HepG2 (cell line): Measurements from ENCODE around the gene IL24. TPM values are rescaled to one million over a fixed set of nuclear protein-coding genes. Genes with fewer than 3 reads are reported as not detected.

Experiments
- ETV5 ChIP-seq: IDR thresholded peaks from 2 replicates; pipeline ENCODE4 v1.6.1; 2018; ENCODE audit warnings: missing biosample characterization, missing genetic modification reagents, inconsistent platforms, borderline replicate concordance
- FOSL1 ChIP-seq: sonication (generic); formaldehyde crosslinking; IDR thresholded peaks from 2 replicates; pipeline ENCODE4 v1.9.0; 2021; ENCODE audit warnings: missing genetic modification reagents, borderline replicate concordance
- FOXA3 ChIP-seq: IDR thresholded peaks from 2 replicates; pipeline ENCODE4 v1.6.1; 2016; ENCODE audit warnings: missing genetic modification reagents, missing compliant biosample characterization
- KLF9 ChIP-seq: IDR thresholded peaks from 2 replicates; pipeline ENCODE4 v1.6.1; 2016; ENCODE audit warnings: low read depth
- MED1 ChIP-seq: sonication (generic); formaldehyde crosslinking; IDR thresholded peaks from 2 replicates; pipeline ENCODE4 v1.4.0; 2020; ENCODE audit warnings: missing genetic modification reagents
- PBX2 ChIP-seq: IDR thresholded peaks from 2 replicates; pipeline ENCODE4 v1.6.1; 2016; ENCODE audit warnings: control low read depth
- PHF8 ChIP-seq: sonication (generic); formaldehyde crosslinking; IDR thresholded peaks from 2 replicates; pipeline ENCODE4 v1.5.0; 2020; ENCODE audit warnings: missing genetic modification reagents
- PPARG ChIP-seq: conservative IDR thresholded peaks from 2 replicates; pipeline ENCODE4 v1.6.1; 2016; ENCODE audit warnings: missing biosample characterization, missing genetic modification reagents
- PRDM10 ChIP-seq: sonication (generic); formaldehyde crosslinking; IDR thresholded peaks from 2 replicates; pipeline ENCODE4 v1.4.0; 2020; ENCODE audit warnings: low read depth, missing genetic modification reagents
- REPIN1 ChIP-seq: sonication (generic); formaldehyde crosslinking; IDR thresholded peaks from 2 replicates; pipeline ENCODE4 v1.8.0; 2022; ENCODE audit warnings: missing genetic modification reagents, low read depth, mild to moderate bottlenecking, borderline replicate concordance
- RXRA ChIP-seq: sonication (generic); formaldehyde crosslinking; IDR thresholded peaks from 2 replicates; pipeline ENCODE4 v1.5.1; 2020; ENCODE audit warnings: missing genetic modification reagents
- TBP ChIP-seq: sonication (generic); formaldehyde crosslinking; IDR thresholded peaks from 2 replicates; pipeline ENCODE4 v1.5.0; 2020; ENCODE audit warnings: missing genetic modification reagents
- TBX2 ChIP-seq: sonication (generic); formaldehyde crosslinking; IDR thresholded peaks from 2 replicates; pipeline ENCODE4 v1.5.0; 2020; ENCODE audit warnings: missing genetic modification reagents, mild to moderate bottlenecking, borderline replicate concordance
- ZFP36L1 ChIP-seq: sonication (generic); formaldehyde crosslinking; IDR thresholded peaks from 2 replicates; pipeline ENCODE4 v1.8.0; 2022; ENCODE audit warnings: mild to moderate bottlenecking, missing genetic modification reagents, moderate library complexity
- ZMYM4 ChIP-seq: sonication (generic); formaldehyde crosslinking; IDR thresholded peaks from 2 replicates; pipeline ENCODE4 v1.8.1; 2023; ENCODE audit warnings: mild to moderate bottlenecking, missing genetic modification reagents
- ZNF292 ChIP-seq: sonication (generic); formaldehyde crosslinking; IDR thresholded peaks from 2 replicates; pipeline ENCODE4 v1.8.1; 2022; ENCODE audit warnings: mild to moderate bottlenecking, low read depth, missing genetic modification reagents, borderline replicate concordance
- ZNF468 ChIP-seq: sonication (generic); formaldehyde crosslinking; IDR thresholded peaks from 2 replicates; pipeline ENCODE4 v1.8.0; 2022; ENCODE audit warnings: mild to moderate bottlenecking, moderate library complexity, missing genetic modification reagents
- ZNF652 ChIP-seq: IDR thresholded peaks from 2 replicates; pipeline ENCODE4 v1.6.1; 2016; ENCODE audit warnings: low read depth, borderline replicate concordance
- ZNF747 ChIP-seq: sonication (generic); formaldehyde crosslinking; IDR thresholded peaks from 2 replicates; pipeline ENCODE4 v1.8.1; 2023; ENCODE audit warnings: missing genetic modification reagents, mild to moderate bottlenecking, borderline replicate concordance
- ZNF773 ChIP-seq: sonication (generic); formaldehyde crosslinking; IDR thresholded peaks from 2 replicates; pipeline ENCODE4 v1.4.0; 2020; ENCODE audit warnings: missing genetic modification reagents, borderline replicate concordance
- polyA plus RNA-seq, 8 experiments: library from polyadenylated mRNA; depleted of rRNA in 3 of 8; stranded (reverse) in 7 of 8; unstranded in 1 of 8; fragments of >200 nt; fragmentation: Illumina TruSeq in 4 of 8; extraction: Trizol in 4 of 8; gene quantifications; 2 replicates each; pipeline versions ENCODE4 v1.2.1 to v1.2.3, GENCODE V29; 2011 to 2016; ENCODE audit warnings: low read depth in 4 of 8, missing spikeins in 1 of 8, mixed read lengths in 1 of 8; ENCODE audit not compliant: insufficient read depth in 1 of 8
- total RNA-seq, 5 experiments: library from RNA; depleted of rRNA; stranded (reverse); fragments of >200 nt; fragmentation: Illumina TruSeq; extraction: Trizol; gene quantifications; 2 replicates each; pipeline ENCODE4 v1.2.3, GENCODE V29; 2016; ENCODE audit warnings: low read depth in 1 of 5
- TF ChIP-seq, protein P1 (sequence below): IDR thresholded peaks from 2 replicates; pipeline ENCODE4 v1.6.1; 2016; ENCODE audit warnings: low read depth, control low read depth
- TF ChIP-seq, protein P2 (sequence below): IDR thresholded peaks from 2 replicates; pipeline ENCODE4 v1.6.1; 2016; ENCODE audit warnings: missing compliant biosample characterization, missing genetic modification reagents, borderline replicate concordance

Gene IL24
- total and polyA plus RNA-seq, 2 of the 13 experiments (the other 11 are each of a cell fraction or from before 2014, with no cell fraction given): not detected

GRCh38 chr1:206951318-206952100 lies 54.3 kb downstream of the IL24 start (continued):
- TF ChIP-seq REPIN1 (no peak), ZNF747 (CRISPR knock-in tag) (0 out of 2 replicates have a peak, but pooled peaks have one; percentile 40), FOXA3 (CRISPR knock-in tag) (peak; percentile 71; the same call in 1 of the 2 replicates), PHF8 (CRISPR knock-in tag) (peak; percentile 28; the same call in 1 of the 2 replicates), ZMYM4 (peak; percentile 47; the same call in 1 of the 2 replicates), ZNF468 (CRISPR knock-in tag) (no peak), ZNF652 (peak; percentile 83), TBX2 (0 out of 2 replicates have a peak, but pooled peaks have one; percentile 33), ZNF773 (CRISPR knock-in tag) (no peak), ZFP36L1 (CRISPR knock-in tag) (no peak), FOSL1 (CRISPR knock-in tag) (no peak), MED1 (CRISPR knock-in tag) (0 out of 2 replicates have a peak, but pooled peaks have one; percentile 27), RXRA (CRISPR knock-in tag) (no peak), TBP (CRISPR knock-in tag) (no peak), ETV5 (peak; percentile 33; the same call in 1 of the 2 replicates), PBX2 (peak; percentile 30; the same call in 1 of the 2 replicates), PRDM10 (CRISPR knock-in tag) (peak; percentile 64; the same call in 1 of the 2 replicates), KLF9 (CRISPR knock-in tag) (0 out of 2 replicates have a peak, but pooled peaks have one; percentile 50), PPARG (CRISPR knock-in tag) (peak; percentile 56; the same call in 1 of the 2 replicates), ZNF292 (CRISPR knock-in tag) (peak; percentile 57; the same call in 1 of the 2 replicates)
- TF ChIP-seq, protein P1, sequence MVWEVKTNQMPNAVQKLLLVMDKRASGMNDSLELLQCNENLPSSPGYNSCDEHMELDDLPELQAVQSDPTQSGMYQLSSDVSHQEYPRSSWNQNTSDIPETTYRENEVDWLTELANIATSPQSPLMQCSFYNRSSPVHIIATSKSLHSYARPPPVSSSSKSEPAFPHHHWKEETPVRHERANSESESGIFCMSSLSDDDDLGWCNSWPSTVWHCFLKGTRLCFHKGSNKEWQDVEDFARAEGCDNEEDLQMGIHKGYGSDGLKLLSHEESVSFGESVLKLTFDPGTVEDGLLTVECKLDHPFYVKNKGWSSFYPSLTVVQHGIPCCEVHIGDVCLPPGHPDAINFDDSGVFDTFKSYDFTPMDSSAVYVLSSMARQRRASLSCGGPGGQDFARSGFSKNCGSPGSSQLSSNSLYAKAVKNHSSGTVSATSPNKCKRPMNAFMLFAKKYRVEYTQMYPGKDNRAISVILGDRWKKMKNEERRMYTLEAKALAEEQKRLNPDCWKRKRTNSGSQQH (CRISPR knock-in tag): 0 out of 2 replicates have a peak, but pooled peaks have one; percentile 22
- TF ChIP-seq, protein P2, sequence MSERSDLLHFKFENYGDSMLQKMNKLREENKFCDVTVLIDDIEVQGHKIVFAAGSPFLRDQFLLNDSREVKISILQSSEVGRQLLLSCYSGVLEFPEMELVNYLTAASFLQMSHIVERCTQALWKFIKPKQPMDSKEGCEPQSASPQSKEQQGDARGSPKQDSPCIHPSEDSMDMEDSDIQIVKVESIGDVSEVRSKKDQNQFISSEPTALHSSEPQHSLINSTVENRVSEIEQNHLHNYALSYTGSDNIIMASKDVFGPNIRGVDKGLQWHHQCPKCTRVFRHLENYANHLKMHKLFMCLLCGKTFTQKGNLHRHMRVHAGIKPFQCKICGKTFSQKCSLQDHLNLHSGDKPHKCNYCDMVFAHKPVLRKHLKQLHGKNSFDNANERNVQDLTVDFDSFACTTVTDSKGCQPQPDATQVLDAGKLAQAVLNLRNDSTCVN (CRISPR knock-in tag): 0 out of 2 replicates have a peak, but pooled peaks have one; percentile 28
